ENCODE measurements around the gene GBP3.
A peak's percentile ranks its signal among the peaks of the same experiment; 100 is the strongest.
"Not testable (repeated sequence)": the region's sequence is repeated elsewhere in the genome, so short reads cannot be mapped to it uniquely, and the experiment has no call there.

Gene GBP3

DNA sequence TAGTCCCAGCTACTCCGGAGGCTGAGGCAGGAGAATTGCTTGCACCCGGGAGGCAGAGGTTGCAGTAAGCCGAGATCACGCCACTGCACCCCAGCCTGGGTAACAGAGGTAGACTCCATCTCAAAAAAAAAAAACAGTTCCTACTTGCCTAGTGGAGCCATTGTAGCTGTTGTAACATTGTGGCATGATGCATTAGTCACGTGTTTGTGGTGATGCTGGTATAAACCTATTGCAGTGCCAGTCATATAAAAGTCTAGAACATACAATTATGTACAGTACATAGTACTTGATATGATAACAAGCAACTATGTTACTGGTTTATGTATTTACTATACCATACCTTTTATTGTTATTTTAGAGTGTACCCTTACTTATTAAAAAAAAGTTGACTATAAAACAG lies 46.4 kb downstream of the GBP3 start:
- TF ChIP-seq, protein P1, sequence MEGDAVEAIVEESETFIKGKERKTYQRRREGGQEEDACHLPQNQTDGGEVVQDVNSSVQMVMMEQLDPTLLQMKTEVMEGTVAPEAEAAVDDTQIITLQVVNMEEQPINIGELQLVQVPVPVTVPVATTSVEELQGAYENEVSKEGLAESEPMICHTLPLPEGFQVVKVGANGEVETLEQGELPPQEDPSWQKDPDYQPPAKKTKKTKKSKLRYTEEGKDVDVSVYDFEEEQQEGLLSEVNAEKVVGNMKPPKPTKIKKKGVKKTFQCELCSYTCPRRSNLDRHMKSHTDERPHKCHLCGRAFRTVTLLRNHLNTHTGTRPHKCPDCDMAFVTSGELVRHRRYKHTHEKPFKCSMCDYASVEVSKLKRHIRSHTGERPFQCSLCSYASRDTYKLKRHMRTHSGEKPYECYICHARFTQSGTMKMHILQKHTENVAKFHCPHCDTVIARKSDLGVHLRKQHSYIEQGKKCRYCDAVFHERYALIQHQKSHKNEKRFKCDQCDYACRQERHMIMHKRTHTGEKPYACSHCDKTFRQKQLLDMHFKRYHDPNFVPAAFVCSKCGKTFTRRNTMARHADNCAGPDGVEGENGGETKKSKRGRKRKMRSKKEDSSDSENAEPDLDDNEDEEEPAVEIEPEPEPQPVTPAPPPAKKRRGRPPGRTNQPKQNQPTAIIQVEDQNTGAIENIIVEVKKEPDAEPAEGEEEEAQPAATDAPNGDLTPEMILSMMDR (IDR thresholded peaks at IDR 0.05; ENCODE audit: insufficient read depth, low read length, poor library complexity, severe bottlenecking): no peak
- Histone ChIP-seq H3K27me3 (replicated peaks; ENCODE audit: control insufficient read depth, insufficient read depth, low read length) (no peaks in the 10 kb centered on the region), H3K36me3 (ENCODE audit: control insufficient read depth, insufficient read depth, low read length) (no peaks in the 10 kb centered on the region; the same call in 1 of the 2 replicates), H3K4me3 (replicated peaks; ENCODE audit: low read depth, low read length) (no peak overlapping the region)
- no peak for DNase-seq (ENCODE audit: extremely low read depth, insufficient read length)

DNA sequence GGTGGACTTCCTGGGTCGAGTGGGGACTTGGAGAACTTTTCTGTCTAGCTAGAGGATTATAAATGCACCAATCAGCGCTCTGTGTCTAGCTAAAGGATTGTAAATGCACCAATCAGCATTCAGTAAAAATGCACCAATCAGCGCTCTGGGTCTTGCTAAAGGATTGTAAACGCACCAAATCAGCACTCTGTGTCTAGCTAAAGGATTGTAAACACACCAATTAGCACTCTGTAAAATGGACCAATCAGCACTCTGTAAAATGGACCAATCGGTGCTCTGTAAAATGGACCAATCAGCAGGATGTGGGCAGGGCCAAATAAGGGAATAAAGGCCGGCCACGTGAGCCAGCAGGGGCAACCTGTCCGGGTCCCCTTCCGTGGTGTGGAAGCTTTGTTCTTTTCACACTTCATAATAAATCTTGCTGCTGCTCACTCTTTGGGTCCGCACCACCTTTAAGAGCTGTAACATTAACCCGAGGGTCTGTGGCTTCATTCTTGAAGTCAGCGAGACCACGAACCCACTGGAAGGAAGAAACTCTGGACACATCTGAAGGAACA lies 48.0 kb downstream of the GBP3 start:
- H3K36me3 ChIP-seq (ENCODE audit: control insufficient read depth, insufficient read depth, low read length); H3K4me3 ChIP-seq (replicated peaks; ENCODE audit: low read depth, low read length); DNase-seq (ENCODE audit: extremely low read depth, insufficient read length); H3K27me3 ChIP-seq (replicated peaks; ENCODE audit: control insufficient read depth, insufficient read depth, low read length): not testable (repeated sequence)

DNA sequence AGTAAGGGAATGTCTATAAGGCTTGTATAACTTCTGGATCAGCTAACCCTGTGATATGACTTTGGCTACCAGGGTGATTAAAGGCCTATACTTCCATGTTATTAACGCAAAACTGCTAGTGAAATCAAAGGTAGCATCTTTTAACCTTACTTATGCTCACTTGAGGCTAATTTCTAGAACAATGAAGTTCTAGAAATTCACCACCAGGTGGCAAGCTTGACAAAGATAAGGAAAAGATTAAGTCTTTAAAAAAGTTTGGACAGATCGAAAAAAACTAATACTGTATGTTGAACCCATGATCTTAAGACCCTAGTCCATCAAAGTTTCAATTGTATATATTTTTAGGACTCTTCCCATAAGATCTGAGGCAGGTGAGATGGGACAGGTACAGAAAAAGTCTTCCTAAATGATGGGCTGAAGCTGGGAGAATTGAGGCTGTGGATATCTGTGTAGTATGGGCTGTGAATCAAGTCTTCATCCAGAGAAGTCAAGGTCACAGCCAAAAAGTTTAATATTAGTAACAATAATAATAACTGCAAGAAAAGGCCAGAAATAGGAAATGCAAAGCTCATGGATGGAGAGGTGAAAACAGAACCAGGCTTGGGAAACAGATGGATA lies 49.0 kb downstream of the GBP3 start:
- peak; percentile 28 for DNase-seq (ENCODE audit: extremely low read depth, insufficient read length)
- TF ChIP-seq, protein P1 (IDR thresholded peaks at IDR 0.05; ENCODE audit: insufficient read depth, low read length, poor library complexity, severe bottlenecking): peak; percentile 58

DNA sequence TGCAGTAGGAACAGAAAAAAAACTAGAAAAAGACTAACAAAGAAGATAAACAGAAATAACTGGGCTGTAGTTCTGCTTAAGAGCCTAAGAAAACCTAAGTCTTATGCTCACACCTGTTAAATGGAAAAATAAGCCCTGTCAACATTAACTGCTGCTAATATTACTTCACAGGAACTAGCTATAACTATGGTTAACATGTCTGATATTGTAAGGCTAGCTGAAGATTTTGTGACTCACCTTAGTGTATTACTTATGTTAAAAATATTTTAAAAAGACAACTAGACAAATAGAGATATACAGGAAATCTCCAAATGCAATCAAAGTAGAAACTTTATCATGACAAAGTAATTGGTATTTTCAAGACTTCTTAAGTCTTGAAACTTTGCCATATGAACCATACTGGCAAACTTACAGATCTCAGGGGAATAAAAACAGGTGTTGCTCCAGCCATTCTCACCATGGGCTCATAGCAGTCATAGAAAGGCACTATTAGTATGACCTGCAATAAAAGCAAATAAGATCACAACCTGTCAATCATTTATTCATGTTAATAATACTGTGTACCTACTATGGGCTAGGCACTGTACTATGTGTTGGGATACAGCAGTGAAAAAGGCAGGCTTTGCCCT lies 60.9 kb downstream of the GBP3 start:
- TF ChIP-seq, protein P1 (IDR thresholded peaks at IDR 0.05; ENCODE audit: insufficient read depth, low read length, poor library complexity, severe bottlenecking): no peak
- DNase-seq (ENCODE audit: extremely low read depth, insufficient read length): no peak

More for the DNA sequence above, 49.0 kb downstream of the GBP3 start:
- H3K4me3 ChIP-seq (replicated peaks; ENCODE audit: low read depth, low read length): no peak overlapping the region
- no peaks in the 10 kb centered on the region for H3K27me3 ChIP-seq (replicated peaks; ENCODE audit: control insufficient read depth, insufficient read depth, low read length)
- H3K36me3 ChIP-seq (ENCODE audit: control insufficient read depth, insufficient read depth, low read length): no peaks in the 10 kb centered on the region; the same call in 1 of the 2 replicates

DNA sequence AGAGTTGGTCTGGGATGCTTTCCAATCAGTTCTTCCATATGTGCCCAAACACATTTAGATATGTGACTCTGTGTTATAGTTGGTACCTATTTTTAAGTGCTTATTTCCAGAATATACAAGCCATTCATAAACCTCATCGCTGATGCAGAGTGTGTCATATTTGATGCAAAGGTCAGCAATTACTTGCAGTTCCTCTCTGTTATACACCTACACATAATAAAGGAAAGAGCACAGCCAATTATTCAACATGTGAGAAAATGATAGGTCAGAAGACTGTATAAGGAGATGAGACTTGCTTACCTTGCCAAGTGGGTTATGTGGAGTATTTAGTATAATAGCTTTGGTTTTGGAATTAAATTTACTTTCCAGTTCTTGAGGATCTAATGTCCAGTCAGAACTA lies 61.6 kb downstream of the GBP3 start:
- DNase-seq (ENCODE audit: extremely low read depth, insufficient read length): no peak
- H3K36me3 ChIP-seq (ENCODE audit: control insufficient read depth, insufficient read depth, low read length): peaks cover 4% of the 10 kb centered on the region

More for the DNA sequence above, 60.9 kb downstream of the GBP3 start:
- no peaks in the 10 kb centered on the region for H3K27me3 ChIP-seq (replicated peaks; ENCODE audit: control insufficient read depth, insufficient read depth, low read length)
- H3K4me3 ChIP-seq (replicated peaks; ENCODE audit: low read depth, low read length): no peak overlapping the region
- peaks cover 4% of the 10 kb centered on the region for H3K36me3 ChIP-seq (ENCODE audit: control insufficient read depth, insufficient read depth, low read length)

More for the DNA sequence above, 61.6 kb downstream of the GBP3 start:
- H3K27me3 ChIP-seq (replicated peaks; ENCODE audit: control insufficient read depth, insufficient read depth, low read length): no peaks in the 10 kb centered on the region
- no peak overlapping the region for H3K4me3 ChIP-seq (replicated peaks; ENCODE audit: low read depth, low read length)
- TF ChIP-seq, protein P1 (IDR thresholded peaks at IDR 0.05; ENCODE audit: insufficient read depth, low read length, poor library complexity, severe bottlenecking): no peak

Data from GM06990 (cell line).